HPDE6-E6E7 (cell line): ENCODE data around the gene LINGO1.

ENCODE experiments used
- DNase-seq: peaks from one replicate; pipeline ENCODE4 v3.0.0; 2011; ENCODE audit warnings: missing footprints; ENCODE audit errors: extremely low spot score

LINGO1 gene

DNA sequence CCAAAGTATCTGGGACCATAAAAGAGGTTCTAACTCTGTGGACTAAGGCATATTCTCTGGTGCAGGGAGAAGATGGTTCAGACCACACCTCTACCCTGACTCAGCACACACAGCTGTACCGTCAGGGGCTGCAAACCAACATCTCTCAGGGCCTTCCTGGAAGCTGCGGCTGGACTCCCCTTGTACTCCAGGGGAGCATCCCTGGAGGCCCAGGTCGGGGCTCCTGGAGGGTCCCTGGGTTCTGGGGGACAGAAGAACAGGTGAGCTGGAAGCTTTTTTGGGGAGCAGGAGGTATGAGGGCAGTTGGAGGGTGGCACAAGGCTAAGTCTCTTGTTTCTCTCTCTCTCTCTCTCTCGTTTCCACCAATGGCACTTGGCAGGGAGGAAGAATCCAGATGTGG lies 60.5 kb downstream of the LINGO1 start:
- no peak for DNase-seq

DNA sequence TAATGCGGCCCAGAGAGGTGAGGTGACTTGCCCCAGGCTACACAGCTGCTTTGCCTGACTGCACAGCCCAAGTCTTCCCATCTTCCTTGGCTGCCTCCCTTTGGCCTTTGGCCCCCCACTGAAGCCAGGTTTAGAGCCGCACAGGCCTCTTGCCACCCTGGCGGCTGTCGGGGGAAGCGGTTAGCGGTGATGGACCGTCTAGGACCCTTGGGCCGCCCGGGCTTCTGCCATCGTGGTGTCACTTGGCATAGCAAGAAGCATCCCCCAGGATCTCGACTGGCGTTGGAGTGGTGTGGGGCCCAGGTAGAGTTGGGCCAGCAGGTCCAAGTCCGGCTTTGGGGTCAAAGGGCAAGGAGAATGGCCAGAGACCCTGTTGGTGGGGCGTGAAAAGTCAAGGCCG lies 61.0 kb downstream of the LINGO1 start:
- DNase-seq = no peak

DNA sequence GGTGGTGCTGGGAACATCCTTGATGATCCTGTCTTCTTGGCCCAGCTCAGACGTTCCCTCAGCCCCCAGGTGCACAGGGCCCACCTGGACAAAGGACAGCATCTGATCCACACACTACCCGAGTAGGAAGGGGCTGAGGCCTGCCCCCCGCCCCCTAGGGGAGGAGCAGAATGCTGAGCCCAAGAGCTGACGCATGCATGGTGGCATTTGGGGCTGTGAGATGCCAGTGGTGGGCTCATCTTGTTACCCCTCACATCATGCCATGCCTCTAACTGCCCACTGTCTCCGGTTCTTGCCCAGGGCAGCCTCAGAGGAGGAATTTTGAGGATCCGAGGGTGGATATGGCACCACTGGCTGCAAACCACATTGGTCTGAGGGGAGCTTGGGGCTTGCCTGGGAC lies 61.5 kb downstream of the LINGO1 start:
- DNase-seq = no peak

DNA sequence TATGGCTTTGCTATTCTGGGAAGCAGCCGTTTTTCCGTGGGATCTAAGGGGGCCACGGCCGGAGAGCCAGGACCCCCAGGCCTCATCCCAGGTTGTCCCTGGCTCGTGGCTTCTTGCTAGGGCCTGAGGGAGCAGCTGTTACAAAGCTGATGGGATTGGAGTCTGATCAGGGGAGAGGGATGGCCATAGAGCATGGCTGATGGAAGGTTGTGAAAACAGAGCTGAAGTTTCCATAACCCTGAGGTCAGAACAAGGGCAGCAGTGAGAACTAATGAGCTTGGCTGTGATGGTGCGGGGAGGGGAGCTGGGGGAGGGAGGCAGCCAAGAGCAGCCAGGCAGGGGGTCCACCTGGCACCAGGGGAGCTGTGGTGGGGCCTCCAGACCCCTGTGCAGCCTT lies 63.0 kb downstream of the LINGO1 start:
- DNase-seq = no peak

DNA sequence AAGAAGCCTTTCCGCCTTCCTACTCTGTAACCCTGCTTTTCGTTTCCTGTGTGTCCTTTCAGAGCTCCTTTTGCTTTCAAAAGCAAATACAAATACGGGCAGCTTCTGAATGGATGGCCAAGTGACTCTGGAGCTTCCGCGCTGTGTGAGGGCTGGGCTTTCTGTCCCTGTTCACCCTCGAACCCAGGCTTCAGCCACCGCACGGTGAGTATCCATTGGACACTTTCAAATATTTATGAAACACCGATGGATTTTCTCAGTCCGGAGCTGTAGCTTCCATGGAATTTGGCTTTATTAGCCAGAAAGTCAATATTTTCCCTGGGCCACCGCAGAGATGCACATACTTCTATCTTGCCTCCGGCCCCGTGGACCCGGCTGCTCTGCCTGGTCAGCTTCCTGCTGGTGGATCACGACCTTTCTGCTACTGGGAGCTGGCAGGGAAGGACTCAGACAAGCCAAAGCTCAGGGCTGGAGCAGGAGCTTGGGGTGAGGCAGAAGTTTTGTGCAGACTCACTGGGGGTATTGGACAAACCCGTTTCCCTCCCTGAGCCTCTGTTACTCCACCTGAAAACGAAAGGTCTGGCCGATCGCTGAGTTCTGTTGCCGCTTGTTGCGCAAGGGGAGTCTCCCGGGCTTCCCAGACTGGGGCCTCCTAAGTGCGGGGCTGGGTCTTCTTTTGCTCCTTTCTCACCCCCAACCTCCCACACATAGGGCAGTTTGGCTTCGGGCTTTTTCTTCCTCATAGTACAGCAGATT lies 63.6 kb downstream of the LINGO1 start:
- DNase-seq = peak; percentile 26

DNA sequence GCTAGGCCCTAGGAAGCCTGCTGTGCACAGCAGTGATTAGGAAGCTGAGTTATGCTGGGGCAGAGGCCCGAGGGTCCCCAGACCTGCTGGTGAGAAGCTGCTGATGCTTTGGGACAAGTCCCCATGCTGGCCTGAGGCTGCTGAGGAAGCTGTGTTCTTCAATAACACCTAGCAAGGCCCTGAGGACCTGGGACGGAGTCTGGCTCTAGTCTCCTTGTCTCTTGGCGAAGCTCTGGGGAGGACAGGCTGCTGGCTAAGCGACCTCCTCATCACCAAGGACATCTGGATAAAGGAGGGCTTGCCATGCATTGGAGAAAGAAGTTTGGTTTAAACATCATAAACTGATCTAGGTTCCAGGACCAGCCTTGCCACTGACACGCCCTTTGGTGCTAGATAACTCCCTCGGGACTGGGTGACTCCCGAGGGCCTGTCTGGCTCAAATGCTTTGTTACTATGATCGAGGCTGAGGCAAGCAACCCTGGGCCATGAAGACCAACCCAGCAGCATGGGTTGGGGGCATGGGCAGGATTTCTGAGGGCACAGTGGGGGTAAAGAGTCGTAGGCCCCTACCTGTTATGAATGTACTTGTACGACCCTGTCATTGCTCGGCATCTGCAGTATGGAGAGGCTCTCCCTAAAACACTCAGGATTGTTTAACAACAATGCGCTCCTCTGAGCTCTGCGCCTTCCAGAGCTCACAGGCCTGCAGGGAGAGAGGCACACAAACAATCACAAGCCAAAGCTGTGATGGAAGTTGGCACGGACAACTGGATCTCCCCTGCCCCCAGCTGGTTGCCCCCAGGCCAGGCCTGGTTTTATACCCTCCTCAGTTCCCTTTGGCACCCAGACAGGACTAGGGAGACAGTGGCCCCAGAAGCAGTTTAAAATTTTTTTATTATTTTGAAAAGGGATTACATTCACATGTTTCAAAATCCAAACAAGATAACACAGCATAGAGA lies 64.4 kb downstream of the LINGO1 start:
- DNase-seq = no peak

DNA sequence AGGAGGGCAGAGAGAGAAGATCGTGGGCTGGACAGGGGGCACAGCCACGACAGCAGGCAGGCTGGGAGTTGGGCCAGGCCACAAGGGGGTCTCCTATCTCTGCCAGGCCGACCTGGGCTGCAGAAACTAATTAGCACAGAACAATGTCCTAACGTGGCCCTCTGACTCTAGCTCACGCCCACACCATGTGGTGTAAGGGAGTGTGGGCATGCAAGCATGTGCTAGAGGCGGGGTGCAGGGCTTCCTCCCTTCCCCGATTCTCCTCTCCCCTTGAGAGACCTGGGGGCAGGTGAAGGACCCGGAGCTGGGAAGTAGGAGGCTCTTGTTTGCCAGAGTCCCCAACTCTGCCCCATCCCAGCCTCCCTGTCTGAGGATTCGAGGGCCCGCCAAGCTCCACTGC lies 65.5 kb downstream of the LINGO1 start:
- DNase-seq = no peak

DNA sequence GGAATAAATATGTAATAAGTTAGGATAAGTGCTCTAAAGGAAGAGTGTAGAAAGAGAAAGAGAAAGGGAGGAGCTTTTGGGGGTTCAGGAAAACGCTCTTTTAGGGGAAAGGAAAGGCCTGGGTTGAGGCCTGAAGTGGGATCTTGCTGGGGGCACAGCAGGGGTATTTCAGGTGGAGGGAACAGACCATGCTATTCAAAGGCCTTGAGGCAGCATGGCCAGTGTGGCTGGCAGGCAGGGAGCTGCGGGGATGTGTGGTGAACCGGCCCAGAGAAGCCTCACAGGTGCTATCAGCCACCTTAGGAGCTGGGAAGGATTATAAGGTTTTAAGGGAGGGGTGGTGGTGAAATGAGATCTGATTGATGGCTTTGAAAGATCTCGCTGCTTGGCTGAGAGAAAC lies 66.6 kb downstream of the LINGO1 start:
- no peak for DNase-seq

DNA sequence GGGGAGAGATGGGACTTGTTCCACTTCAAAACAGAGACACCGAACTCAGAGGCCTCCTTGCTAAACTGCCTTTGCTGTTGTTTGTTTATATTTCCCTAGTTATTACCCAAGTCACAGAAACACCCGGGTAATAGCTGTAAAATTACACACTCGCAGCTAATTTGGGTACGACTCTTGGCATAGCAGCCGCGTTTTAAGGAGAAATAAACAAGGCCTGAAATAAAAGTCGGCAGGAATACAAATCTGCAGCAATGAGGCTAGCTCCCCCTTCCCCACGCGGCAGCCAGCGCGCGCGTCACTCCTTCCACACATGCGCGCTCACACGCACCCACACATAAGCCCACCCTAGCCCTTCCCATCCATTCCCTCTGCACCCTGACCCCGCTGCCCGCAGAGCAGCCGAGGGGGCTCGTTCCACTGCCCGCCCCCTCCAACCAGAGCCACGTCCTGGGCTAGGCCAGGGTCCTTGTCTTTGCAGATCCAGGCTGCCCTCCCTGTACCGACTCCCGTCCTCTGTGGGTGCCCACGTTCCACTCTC lies 67.3 kb downstream of the LINGO1 start:
- no peak for DNase-seq

DNA sequence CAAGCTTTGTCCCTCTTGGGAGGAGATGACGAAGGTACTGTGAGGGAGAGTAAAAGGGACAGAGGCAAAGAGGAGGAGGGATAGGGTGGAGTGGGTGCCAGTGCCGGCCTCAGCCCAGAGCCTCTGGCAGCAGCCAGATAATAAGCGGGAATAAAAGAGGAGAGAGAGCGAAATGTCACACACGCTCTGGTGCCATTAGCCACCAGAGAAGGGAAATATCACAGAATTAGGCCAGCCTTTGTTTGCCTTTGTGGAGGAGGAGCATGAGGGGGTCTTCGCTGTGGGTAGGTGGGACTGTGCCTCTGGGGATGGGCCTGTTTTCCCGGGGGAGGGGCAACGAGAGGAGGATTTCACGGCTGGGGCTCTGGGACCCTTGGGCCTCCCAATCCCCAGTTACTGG lies 67.8 kb downstream of the LINGO1 start:
- no peak for DNase-seq

DNA sequence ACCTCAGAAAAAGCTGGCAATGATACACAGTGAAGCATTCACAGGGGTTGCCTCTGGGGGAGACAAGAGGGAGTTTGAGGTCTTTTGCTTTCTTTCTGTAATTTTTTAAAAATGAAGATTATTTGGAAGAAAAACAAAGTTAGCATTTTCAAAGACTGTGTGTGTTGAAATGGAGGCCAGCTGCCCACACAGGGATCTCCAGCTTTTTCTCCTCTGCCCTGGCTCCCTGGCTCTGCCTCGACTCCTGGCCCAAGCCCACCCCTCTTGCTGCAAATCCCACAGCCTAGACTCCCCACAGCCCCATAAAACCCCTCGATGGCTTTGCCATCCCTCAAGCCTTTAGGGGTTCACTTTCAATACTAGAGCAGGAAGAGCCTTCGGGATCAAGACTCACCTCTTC lies 68.4 kb downstream of the LINGO1 start:
- DNase-seq = no peak

DNA sequence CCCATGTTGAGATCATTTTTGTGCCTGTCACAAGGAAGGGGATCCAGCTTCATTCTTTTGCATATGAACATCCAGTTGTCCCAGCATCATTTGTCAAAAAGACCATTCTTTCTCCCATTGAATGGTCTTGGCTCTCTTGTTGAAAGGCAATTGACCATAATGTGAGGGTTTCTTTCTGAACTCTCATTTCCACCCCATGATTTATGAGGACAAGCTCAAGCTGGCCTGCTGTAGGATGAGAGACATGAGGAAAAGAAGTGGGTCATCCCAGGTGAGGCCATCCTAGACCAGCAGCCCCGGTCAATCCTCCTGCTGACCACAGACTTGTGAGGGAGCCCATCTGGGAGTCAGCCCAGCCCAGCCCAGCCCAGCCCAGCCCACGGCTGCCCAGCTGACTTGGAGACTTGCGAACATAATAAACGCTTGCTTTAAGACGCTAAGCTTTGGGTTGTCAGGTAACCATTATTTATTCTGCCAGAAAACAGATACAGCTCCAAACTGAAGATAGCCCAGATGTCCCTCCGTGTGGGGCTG lies 69.0 kb downstream of the LINGO1 start:
- no peak for DNase-seq
